Spinal cord (tissue), 10 donors: ENCODE results near the gene PCDH1. TPM values are rescaled to one million over a fixed set of nuclear protein-coding genes. Genes with fewer than 3 reads are reported as not detected.

Source experiments
- DNase-seq, 6 donors: peaks; one replicate each; pipeline versions ENCODE4 v3.0.0 to v3.0.0-alpha.2; 2013 to 2015; ENCODE audit warnings: low spot score in 6 of 6, low read depth in 4 of 6
- H3K27ac ChIP-seq: one replicate; pipeline ENCODE4 v1.5.1; 2013; ENCODE audit warnings: low read depth, low read length, control low read depth
- H3K27me3 ChIP-seq: one replicate; pipeline ENCODE4 v1.6.1; 2013; ENCODE audit warnings: low read length; ENCODE audit not compliant: control insufficient read depth, insufficient read depth
- H3K36me3 ChIP-seq: one replicate; pipeline ENCODE4 v1.6.1; 2013; ENCODE audit warnings: low read length; ENCODE audit not compliant: control insufficient read depth, insufficient read depth
- H3K4me1 ChIP-seq: one replicate; pipeline ENCODE4 v1.6.1; 2013; ENCODE audit warnings: low read length; ENCODE audit not compliant: control insufficient read depth, insufficient read depth
- H3K4me3 ChIP-seq: one replicate; pipeline ENCODE4 v1.5.1; 2013; ENCODE audit warnings: low read depth, low read length, control low read depth
- H3K9me3 ChIP-seq: one replicate; pipeline ENCODE4 v1.6.1; 2013; ENCODE audit warnings: low read length; ENCODE audit not compliant: control insufficient read depth, insufficient read depth
- WGBS: methylation state at CpG from one replicate; pipeline ENCODE4 v1.1.5; 2013; ENCODE audit warnings: missing lambda C conversion rate; ENCODE audit not compliant: insufficient coverage; 5-methylcytosine and 5-hydroxymethylcytosine counted together
- polyA plus RNA-seq, 2 donors: library from polyadenylated mRNA; unstranded; fragments of 120-200 nt; gene quantifications; one replicate each; pipeline ENCODE4 v1.2.1, GENCODE V29; 2013; ENCODE audit not compliant: insufficient read length in 2 of 2
- total RNA-seq, 2 donors: library from RNA; depleted of rRNA in 1 of 2; stranded (reverse); fragments of 120-200 nt in 1 of 2; fragments of >200 nt in 1 of 2; gene quantifications; one replicate each; pipeline versions ENCODE4 v1.2.3 to v1.2.4, GENCODE V29; 2013 to 2014
- donor health status: healthy.

The PCDH1 gene
- total and polyA plus RNA-seq, 4 donors = 25.5 to 52.0 (median 45.6) TPM

- WGBS = 37% methylated on average over 3 of the region's 6 CpGs
- H3K27me3 ChIP-seq = no peaks in the 10 kb centered on the region
- H3K4me1 ChIP-seq = peaks cover 12% of the 10 kb centered on the region
- no peak overlapping the region for H3K27ac ChIP-seq
- H3K36me3 ChIP-seq = no peaks in the 10 kb centered on the region
- DNase-seq = no peak
- no peak overlapping the region for H3K4me3 ChIP-seq
- no peaks in the 10 kb centered on the region for H3K9me3 ChIP-seq
Measured at GRCh38 chr5:141915881-141916336, 37.7 kb upstream of the PCDH1 start.

- DNase-seq = no peak
- 93% methylated on average over 3 of the region's 3 CpGs for WGBS
- H3K4me3 ChIP-seq = no peak overlapping the region
- peaks cover 12% of the 10 kb centered on the region for H3K4me1 ChIP-seq
- no peaks in the 10 kb centered on the region for H3K36me3 ChIP-seq
- no peaks in the 10 kb centered on the region for H3K27me3 ChIP-seq
- no peaks in the 10 kb centered on the region for H3K9me3 ChIP-seq
- no peak overlapping the region for H3K27ac ChIP-seq
Measured at GRCh38 chr5:141914797-141915196, 36.6 kb upstream of the PCDH1 start.

- peak overlapping the region; percentile 35 for H3K4me3 ChIP-seq
- H3K9me3 ChIP-seq = no peaks in the 10 kb centered on the region
- WGBS = 8% methylated on average over 38 of the region's 40 CpGs
- no peaks in the 10 kb centered on the region for H3K36me3 ChIP-seq
- H3K4me1 ChIP-seq = peaks cover 12% of the 10 kb centered on the region
- H3K27me3 ChIP-seq = no peaks in the 10 kb centered on the region
- peak overlapping the region; percentile 27 for H3K27ac ChIP-seq
- peak in 5 of 6 donors; percentile 21 to 74 (median 23) for DNase-seq
Measured at GRCh38 chr5:141914199-141914743, 36.1 kb upstream of the PCDH1 start.

GRCh38 chr5:141913560-141914198, 35.5 kb upstream of the PCDH1 start:
- peak overlapping the region; percentile 35 for H3K4me3 ChIP-seq
- H3K27me3 ChIP-seq = no peaks in the 10 kb centered on the region
- DNase-seq = peak in 4 of 6 donors; percentile 4 to 84 (median 27)
- H3K36me3 ChIP-seq = no peaks in the 10 kb centered on the region
- no peaks in the 10 kb centered on the region for H3K9me3 ChIP-seq
- peaks cover 12% of the 10 kb centered on the region for H3K4me1 ChIP-seq
- H3K27ac ChIP-seq = peak overlapping the region; percentile 27
- 10% methylated on average over 9 of the region's 16 CpGs for WGBS

- H3K4me1 ChIP-seq = peaks cover 12% of the 10 kb centered on the region
- H3K27ac ChIP-seq = no peak overlapping the region
- no peaks in the 10 kb centered on the region for H3K9me3 ChIP-seq
- H3K27me3 ChIP-seq = no peaks in the 10 kb centered on the region
- 49% methylated on average over 2 of the region's 2 CpGs for WGBS
- DNase-seq = no peak
- H3K4me3 ChIP-seq = no peak overlapping the region
- H3K36me3 ChIP-seq = no peaks in the 10 kb centered on the region
Measured at GRCh38 chr5:141910271-141910673, 32.1 kb upstream of the PCDH1 start.

- WGBS = 20% methylated on average over 2 of the region's 4 CpGs
- Histone ChIP-seq H3K4me3 (no peak overlapping the region), H3K27me3 (no peaks in the 10 kb centered on the region), H3K27ac (no peak overlapping the region), H3K36me3 (no peaks in the 10 kb centered on the region), H3K9me3 (no peaks in the 10 kb centered on the region), H3K4me1 (peaks cover 9% of the 10 kb centered on the region)
- DNase-seq = no peak
Measured at GRCh38 chr5:141909212-141909611, 31.0 kb upstream of the PCDH1 start.

- DNase-seq = no peak
- WGBS = no CpG with 5 or more reads among the region's 2 CpGs
- no peak overlapping the region for H3K4me3 ChIP-seq
- no peaks in the 10 kb centered on the region for H3K27me3 ChIP-seq
- no peaks in the 10 kb centered on the region for H3K36me3 ChIP-seq
- no peaks in the 10 kb centered on the region for H3K9me3 ChIP-seq
- no peak overlapping the region for H3K27ac ChIP-seq
- H3K4me1 ChIP-seq = peaks cover 5% of the 10 kb centered on the region
Measured at GRCh38 chr5:141908796-141909195, 30.6 kb upstream of the PCDH1 start.

GRCh38 chr5:141906972-141907371, 28.8 kb upstream of the PCDH1 start:
- Histone ChIP-seq H3K27ac (no peak overlapping the region), H3K27me3 (no peaks in the 10 kb centered on the region), H3K36me3 (no peaks in the 10 kb centered on the region), H3K4me1 (no peaks in the 10 kb centered on the region), H3K9me3 (no peaks in the 10 kb centered on the region), H3K4me3 (no peak overlapping the region)
- DNase-seq = no peak
- 0% methylated on average over 1 of the region's 1 CpG for WGBS

GRCh38 chr5:141906517-141906916, 28.3 kb upstream of the PCDH1 start:
- Histone ChIP-seq H3K9me3 (no peaks in the 10 kb centered on the region), H3K27ac (no peak overlapping the region), H3K27me3 (no peaks in the 10 kb centered on the region), H3K4me1 (no peaks in the 10 kb centered on the region), H3K4me3 (no peak overlapping the region), H3K36me3 (no peaks in the 10 kb centered on the region)
- DNase-seq = no peak
- no CpG with 5 or more reads among the region's 1 CpG for WGBS

- Histone ChIP-seq H3K36me3 (no peaks in the 10 kb centered on the region), H3K27ac (no peak overlapping the region), H3K9me3 (no peaks in the 10 kb centered on the region), H3K27me3 (no peaks in the 10 kb centered on the region), H3K4me3 (no peak overlapping the region), H3K4me1 (no peaks in the 10 kb centered on the region)
- no peak for DNase-seq
- WGBS = 89% methylated on average over 3 of the region's 5 CpGs
Measured at GRCh38 chr5:141904551-141904950, 26.3 kb upstream of the PCDH1 start.
